HG02852 (cell line): ENCODE results near the gene SPEG.

ENCODE experiments used
- ATAC-seq: cut with Tn5 transposase; IDR thresholded peaks from one replicate; pipeline ENCODE4 v1.9.1; 2021; ENCODE audit warnings: mild to moderate bottlenecking, moderate library complexity; ENCODE audit not compliant: unreplicated experiment

Gene SPEG

GRCh38 chr2:219493086-219493485 is 58.4 kb downstream of the SPEG start:
- no peak for ATAC-seq

GRCh38 chr2:219494952-219495530 is 60.4 kb downstream of the SPEG start:
- no peak for ATAC-seq

- ATAC-seq, result no peak
These were observed 61.0 kb downstream of the SPEG start for GRCh38 chr2:219495531-219496122.

- no peak for ATAC-seq
These were observed 61.7 kb downstream of the SPEG start for GRCh38 chr2:219496247-219496824.

- no peak for ATAC-seq
These were observed 62.3 kb downstream of the SPEG start for GRCh38 chr2:219496825-219497494.

DNA sequence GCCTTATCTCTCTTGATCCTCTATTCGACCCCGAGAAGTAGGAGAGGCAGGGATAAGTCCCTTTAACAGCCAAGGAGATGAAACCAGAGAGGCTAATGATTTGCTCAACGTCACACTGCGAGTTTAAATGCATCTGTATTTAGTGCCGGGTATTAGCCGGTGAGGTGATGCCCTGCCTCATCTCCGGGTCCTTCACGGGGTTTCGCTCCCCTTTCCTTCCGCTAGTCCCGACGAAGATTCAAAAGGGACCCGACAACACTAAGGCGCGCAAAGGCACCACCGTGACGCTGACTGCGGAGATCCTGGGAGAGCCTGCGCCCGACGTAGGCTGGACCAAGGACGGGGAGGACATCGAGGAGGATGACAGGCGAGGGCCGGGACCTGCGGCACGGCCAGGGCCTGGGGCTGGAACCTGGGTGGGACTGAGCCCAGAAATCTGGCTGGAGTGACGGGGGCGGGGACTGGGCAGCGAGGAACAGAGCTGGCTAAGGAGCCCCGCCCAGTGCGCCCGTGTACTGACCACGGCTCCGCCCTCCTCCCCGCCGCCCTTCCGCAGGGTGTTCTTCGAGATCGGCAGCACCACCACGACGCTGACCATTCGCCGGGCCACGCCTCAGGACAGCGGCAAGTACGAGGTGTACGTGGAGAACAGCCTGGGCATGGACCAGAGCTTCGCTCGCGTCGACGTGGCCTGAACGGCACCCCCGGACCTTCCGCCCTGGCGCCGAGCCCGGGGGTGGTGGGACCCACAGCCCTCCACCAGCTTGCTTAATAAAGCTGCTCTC is 63.0 kb downstream of the SPEG start:
- ATAC-seq, result peak; percentile 24

- ATAC-seq, result peak; percentile 93
These were observed 63.8 kb downstream of the SPEG start, which contains the start of gene GMPPA for GRCh38 chr2:219498280-219499057. Gene GMPPA, plus strand, starts transcription at chr2:219498891. Its CDS starts 1,085 bp downstream, at chr2:219499976.

DNA sequence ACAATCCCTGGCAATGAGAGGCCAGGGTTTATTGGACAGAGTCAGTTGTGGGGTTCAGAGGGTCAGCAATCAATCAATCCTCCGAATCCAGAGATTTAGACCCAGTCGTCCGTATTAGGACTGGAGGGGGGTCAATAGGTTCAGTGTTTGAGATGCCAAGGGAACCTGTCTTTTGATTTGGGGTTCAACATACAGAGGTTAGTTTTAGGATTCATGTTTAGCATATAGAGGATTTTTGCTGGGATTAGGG is 64.3 kb downstream of the SPEG start:
- ATAC-seq, result no peak

- no peak for ATAC-seq
These were observed 64.9 kb downstream of the SPEG start for GRCh38 chr2:219499555-219499954.

GRCh38 chr2:219500135-219500534 is 65.5 kb downstream of the SPEG start:
- no peak for ATAC-seq

- no peak for ATAC-seq
These were observed 67.2 kb downstream of the SPEG start for GRCh38 chr2:219501849-219502248.

GRCh38 chr2:219502618-219503017 is 68.0 kb downstream of the SPEG start:
- no peak for ATAC-seq

- no peak for ATAC-seq
These were observed 70.9 kb downstream of the SPEG start for GRCh38 chr2:219505585-219505984.

DNA sequence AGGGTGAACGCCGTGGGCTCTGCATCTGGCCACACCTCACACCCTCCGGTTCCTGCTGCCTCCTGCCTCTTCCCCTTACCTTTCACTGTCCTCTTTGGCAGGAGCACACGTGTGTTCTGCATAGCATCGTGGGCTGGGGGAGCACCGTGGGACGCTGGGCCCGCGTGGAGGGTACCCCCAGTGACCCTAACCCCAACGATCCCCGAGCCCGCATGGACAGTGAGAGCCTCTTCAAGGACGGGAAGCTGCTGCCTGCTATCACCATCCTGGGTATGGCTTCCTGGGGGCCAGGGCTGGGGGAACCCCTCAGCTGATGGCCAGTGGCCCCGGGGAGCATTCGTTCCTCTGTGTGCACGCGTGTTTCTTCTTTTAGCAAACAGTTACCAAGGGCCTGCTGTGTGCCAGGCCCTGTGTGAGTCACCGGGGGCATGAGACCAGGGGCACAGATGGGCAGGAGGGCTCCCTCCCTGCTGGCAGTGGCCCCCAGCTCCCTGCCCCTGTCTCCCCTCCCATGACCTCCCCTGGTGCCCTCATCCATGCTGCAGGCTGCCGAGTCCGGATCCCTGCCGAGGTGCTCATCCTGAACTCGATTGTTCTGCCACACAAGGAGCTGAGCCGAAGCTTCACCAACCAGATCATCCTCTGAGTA is 71.6 kb downstream of the SPEG start:
- no peak for ATAC-seq

DNA sequence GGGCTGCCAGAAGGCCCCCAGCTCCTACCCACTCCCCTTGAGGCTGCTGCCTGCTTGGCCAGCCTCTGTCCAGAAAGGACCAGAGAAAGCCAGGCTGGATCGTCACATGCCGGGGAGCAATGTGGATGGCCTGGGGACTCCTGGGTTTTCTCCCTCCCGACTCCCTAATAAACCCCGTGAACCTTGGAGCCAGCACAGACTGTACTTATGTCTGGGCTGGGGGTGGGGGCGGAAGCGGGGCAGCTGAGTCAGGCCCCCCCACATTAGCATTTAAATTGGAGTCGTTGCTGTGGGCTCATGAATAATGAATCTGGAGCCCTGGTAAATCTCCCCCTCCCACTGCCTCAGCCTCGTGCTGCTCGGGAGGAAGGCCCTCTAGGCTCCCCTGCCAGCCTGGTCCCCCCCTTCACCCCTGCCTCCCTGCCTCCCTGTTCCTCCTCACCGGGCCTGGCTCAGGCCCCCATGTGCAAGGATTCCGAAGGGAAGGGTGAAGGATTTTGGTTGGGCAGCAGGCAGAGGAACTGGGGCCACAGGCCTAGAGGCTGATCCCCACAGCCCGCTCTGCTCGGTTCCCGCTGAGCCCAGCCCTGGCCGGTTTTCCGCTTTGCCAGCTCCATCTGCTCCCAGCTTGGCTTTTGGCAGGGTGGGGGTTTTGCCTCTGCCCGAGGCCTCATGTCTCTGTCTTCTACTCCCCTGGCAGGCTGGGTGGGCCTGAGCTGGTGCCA is 72.3 kb downstream of the SPEG start:
- no peak for ATAC-seq

DNA sequence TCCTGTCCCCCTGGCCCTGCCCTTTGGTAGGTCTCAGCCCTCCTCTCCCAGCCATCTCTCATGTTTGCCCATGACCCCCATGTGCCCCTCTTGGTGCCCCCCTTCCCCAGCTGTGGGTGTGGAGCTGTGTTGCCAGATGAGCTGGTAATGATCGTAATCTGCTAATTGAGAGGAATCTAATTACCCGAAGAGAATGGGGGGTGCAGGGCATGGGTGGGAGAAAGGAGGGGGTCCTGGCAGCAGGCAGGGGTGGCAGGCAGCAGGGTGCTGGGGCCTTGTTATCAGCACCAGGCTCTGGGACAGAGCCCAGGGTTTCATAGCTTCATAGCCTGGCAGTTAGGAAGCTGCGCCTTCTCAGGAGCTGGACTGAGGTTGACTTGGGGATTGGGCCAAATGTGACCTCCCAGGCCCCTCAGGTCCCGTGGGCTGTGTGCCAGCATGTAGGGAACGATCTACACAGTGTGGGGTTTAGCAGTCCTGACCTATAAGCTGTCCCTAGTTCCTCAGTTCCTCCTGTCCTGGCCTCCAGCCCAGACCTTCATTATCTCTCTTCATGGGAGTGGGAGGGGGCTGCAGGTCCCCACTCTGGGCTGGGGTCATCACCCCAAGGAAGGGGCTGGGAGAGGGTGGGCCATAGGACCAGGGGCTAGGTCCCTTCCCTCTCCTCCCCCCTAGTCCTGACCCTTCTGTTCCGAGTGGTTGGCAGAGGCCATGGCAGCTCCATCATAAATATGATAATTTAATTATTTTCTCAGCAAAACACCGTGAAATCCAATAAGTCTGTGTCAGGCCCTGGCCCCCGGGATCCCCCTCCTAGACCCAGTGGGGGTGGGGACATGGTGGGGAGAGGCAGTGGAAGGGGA is 73.2 kb downstream of the SPEG start:
- no peak for ATAC-seq

DNA sequence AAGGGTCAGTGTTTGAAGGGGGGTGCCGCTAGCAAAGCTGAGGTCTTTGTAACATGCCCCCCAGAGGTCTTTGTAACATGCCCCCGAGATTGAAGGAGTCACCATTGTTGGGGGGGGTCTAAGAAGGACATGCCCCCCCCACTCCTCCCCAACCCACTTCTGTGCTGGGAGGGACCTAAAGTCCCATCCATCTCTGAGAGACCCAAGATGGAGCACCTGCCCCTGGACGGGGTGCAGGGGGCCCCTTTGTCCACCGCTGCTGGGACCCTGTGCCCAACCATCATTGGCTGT is 73.7 kb downstream of the SPEG start:
- ATAC-seq, result no peak

GRCh38 chr2:219508971-219509779 is 74.5 kb downstream of the SPEG start:
- ATAC-seq, result peak; percentile 17
